Colon (tissue), 2 donors: ENCODE measurements around the gene IKBKE.

Experiments
- FAIRE-seq: peaks from 2 replicates; lab custom pipeline; 2012; peaks lifted over from hg19 to GRCh38; lab: Jason Lieb, UNC
- donor health status: control.
- donor health status: control.

The IKBKE gene

DNA sequence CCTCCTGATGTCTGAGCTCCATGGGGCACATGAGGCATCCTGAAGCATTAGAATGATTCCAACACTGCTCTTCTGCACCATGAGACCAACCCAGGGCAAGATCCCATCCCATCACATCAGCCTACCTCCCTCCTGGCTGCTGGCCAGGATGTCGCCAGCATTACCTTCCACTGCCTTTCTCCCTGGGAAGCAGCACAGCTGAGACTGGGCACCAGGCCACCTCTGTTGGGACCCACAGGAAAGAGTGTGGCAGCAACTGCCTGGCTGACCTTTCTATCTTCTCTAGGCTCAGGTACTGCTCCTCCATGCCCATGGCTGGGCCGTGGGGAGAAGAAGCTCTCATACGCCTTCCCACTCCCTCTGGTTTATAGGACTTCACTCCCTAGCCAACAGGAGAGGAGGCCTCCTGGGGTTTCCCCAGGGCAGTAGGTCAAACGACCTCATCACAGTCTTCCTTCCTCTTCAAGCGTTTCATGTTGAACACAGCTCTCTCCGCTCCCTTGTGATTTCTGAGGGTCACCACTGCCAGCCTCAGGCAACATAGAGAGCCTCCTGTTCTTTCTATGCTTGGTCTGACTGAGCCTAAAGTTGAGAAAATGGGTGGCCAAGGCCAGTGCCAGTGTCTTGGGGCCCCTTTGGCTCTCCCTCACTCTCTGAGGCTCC, 26.0 kb downstream of the IKBKE start:
- FAIRE-seq: no peak

DNA sequence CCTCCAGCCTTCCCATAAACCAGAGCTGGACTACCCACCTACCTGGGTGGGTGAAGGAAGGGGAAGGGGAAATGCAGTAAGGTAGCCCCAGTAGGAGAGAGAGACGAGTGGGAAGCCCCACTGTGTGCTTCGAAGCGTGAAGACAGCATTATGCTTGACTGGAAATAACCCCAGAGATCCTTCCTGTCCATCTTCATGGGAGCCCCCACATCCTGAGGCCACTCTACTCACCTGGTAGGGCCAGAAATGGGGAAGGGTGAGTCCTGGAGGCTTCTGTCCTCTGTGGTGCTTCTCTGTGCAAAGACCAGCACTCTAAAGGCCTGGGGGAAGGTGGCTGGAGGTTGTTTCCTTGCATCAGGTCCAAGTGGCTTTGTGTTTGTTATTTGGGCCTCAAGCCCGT, 27.1 kb downstream of the IKBKE start:
- FAIRE-seq: no peak

DNA sequence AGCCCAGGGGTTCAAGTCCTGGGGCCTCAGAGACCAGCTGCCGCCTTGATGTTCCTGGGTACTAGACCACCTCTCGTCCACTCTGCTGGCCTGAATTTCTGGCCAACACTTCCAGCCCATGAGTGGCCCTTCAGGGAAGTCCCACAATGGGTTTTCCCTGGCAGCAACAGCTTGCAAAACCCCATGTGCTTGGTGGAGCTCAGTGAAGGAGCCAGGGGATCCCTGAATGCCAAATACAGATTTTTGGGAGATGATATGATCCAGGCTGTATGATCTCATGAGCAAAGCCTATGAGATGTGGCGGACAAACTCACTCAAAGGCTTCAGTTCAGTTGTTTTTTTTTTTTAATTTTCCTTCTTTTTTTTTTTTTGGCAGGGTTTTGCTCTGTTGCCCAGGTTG, 27.5 kb downstream of the IKBKE start:
- FAIRE-seq: no peak

DNA sequence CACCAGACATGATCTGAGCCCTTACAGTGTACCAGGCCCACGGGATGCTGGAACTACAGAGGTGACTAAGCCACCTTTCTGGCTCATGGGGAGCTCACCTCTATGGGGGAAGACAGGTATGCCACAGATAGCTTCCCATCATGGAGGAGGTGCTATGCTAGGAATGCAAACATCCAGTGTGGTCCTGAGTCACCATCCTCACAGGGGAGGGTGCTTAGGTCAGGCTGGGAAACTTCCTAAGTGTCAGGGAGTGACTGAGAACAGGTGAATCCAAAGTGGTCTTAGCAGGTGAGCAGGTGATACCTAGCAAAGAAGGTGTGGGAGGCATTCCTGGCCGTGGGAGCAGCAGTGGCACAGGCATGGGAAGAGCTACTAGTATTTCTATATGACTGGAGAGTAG, 28.4 kb downstream of the IKBKE start:
- FAIRE-seq: no peak

DNA sequence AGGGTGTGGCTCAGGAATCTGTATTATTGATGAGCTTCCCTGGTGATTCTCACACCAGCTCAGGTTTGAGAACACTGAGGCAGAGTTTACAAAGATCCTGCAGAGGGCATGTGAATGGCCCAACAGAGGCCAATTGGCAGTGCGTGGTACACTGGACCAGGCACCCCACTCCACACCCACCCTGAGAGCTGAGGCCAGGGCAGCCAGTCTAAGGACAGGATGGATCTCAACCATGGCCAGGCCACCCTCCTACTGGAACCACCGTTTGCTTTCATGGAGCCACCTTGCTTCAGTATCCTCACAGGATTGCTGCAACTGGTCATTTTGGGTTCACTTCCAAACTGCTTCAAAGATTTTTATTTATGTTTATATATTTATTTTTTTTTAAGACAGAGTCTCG, 29.8 kb downstream of the IKBKE start:
- no peak for FAIRE-seq

DNA sequence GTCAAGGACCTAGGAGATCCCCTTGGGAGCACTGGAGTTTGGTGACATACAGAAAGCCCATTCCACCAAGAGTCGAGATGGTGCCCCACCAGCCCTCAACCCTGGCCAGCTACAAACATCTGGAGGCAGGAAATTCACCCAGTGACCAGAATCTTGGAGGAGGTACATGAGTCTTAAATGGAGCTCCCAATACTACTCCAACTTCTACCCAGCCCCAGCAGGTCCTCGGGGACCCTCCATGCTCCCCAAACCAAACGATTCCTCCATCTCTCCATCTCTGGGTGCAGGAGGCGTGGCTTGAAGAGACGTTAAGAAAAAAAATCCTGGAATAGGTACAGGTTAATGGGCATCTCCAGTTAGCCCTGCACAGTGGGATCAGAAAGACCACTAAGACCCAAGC, 31.6 kb downstream of the IKBKE start:
- no peak for FAIRE-seq

DNA sequence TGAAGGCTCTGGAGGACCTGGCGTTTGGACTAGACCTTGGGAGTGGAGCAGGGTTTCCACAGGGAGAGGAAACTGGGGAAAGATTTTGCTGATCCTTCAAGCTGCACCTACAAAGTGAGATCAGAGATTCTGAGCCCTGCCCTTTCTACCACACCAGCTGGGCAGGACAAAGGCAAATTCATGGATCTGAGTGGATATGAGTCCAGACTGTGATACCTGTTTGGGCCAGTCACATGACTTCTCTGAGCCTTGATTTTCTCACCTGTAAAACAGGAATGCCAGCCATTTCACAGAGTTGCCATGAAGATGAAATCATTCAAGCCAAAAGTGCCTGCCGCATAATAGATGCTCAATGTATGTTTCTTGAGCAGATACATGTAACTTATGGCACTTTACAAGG, 32.1 kb downstream of the IKBKE start:
- no peak for FAIRE-seq

DNA sequence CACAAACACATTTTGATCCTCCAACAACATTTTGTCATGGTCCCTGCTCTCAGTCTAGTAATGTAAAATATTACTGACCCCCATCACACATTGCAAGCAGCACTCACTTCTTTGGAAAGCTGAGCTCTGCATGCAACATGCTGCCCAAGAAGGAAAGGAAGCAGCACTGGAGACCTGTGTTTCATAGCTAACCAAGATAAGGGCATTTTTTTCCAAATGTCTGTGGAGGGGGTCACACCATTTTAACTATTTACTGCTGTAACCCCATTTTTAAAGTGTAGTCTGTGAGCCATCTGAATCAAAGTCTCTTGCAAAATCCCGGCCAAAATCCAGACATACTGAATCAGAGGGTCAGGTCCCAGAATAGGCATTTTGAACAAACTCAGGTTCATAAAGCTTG, 32.5 kb downstream of the IKBKE start:
- no peak for FAIRE-seq

DNA sequence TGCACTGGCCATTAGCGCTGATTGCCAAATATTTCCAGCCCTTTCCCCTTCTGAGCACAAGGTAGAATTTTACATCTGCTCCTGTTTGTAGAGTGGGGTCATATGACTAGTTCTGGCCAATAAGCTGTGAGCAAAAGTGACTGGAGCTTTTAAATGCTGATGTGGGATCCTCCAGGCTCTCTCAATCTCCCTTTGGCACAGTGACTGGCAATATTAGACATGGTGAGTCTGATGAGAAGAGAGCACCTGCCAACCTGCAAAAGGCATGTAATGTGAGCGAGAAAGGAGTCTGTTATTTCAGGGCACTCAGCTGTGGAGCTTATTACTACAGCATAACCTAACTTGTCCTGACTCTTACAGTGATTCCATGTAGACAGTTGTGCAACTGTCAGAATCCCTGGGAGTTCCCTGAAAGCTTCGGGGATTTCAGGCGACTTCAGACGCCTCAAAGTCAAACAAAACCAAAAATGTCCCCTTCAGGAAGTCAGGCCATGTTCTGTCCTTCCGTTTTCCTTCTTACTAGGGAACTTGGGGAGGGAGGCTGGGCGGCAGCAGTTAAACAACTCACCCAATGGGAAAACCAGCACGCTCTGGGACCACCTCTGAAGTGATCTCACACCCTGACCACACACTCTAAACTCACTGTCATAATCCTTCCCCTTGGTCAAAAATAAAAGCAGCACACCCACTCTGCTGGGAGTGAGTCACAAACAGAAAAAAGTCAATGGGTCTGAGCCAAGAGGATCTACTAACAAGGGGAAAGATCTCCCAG, 33.5 kb downstream of the IKBKE start:
- FAIRE-seq: no peak

DNA sequence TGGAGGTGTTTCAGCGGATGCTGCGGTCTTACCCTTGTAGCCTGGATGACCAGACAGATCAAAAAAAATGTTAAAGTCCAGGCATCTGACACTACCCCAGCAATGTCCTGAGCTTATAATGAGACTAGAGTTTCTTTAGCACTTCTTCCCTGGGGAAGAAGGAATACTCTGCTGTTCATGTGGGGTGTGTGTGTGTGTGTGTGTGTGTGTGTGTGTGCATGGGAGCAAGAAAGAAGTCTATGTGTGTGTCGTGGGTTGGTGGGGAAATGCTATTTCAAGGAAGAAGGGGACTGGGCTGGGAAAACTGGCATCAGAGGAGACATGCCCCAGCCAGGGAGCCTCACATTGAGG, 34.1 kb downstream of the IKBKE start:
- FAIRE-seq: no peak

DNA sequence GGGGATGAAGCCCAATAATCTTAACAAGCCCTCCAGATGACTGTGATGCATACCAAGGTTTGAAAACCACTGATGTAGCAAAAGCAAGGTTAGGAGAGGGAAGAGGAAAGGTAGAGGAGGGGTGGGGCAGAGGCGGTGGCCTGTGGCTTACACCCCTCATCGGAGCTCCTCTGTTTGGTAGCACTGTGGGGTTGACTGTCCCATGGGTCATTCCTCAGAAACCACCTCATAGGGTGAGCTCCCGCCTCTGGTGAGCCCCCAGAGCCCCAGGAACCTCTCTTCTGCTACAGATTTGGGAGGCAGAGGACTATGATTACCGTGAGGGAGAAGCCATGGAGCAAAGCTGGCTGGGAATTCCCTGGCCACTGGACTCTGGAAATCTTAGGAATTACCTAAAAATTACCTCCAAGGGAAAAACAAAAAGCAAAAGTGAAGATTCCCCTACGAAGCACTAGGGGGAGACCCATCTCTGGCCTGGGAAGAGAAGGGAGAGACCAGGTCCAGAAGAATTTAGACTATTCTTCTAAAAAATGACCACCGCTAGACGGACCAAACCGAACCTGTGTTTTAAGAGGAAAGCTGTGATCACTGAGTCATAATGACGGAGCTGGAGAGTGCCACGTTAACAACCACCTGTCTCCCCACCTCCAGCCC, 35.6 kb downstream of the IKBKE start:
- no peak for FAIRE-seq

DNA sequence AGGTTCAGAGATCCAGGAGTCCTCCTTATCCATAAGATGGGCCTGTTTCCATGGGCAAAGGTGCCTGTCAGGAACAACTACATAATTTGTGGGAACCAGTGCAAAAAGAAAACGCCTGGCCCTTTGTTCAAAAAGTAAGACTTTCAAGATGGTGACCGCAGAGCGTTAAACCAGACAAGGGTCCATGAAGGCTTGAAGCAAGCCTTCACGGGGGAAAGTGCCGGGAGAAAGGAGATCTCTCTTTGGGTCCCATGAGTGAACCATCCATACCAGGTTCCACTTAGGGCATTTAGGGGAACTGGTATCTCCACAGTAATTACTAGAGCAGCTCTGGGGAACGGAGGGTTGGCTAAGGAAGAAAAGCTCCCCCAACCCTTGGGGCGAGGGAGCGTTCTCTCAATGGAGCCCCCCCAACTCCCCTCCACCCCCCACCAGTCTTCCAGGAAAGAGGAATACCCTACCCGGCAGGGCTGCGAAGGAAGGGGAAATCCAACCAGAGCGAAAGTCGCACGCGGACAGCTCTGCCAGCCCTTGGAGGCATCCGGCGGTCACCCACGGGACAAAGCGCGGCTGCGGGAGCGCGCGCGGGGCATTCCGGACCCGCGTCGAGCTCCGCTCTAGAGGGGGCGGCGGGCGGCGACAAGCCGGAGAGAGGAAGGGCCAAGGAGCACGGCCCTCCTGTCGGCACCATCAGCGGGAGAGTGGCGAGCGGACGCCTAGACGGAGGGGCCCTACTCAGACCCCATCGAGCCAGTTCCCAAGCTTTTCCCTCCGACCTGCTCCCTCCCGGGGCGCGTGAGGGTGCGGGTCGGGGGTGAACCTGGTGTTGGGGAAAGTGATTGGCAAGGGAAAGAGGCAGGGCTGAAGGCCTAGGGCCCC, 36.4 kb downstream of the IKBKE start:
- FAIRE-seq: no peak

DNA sequence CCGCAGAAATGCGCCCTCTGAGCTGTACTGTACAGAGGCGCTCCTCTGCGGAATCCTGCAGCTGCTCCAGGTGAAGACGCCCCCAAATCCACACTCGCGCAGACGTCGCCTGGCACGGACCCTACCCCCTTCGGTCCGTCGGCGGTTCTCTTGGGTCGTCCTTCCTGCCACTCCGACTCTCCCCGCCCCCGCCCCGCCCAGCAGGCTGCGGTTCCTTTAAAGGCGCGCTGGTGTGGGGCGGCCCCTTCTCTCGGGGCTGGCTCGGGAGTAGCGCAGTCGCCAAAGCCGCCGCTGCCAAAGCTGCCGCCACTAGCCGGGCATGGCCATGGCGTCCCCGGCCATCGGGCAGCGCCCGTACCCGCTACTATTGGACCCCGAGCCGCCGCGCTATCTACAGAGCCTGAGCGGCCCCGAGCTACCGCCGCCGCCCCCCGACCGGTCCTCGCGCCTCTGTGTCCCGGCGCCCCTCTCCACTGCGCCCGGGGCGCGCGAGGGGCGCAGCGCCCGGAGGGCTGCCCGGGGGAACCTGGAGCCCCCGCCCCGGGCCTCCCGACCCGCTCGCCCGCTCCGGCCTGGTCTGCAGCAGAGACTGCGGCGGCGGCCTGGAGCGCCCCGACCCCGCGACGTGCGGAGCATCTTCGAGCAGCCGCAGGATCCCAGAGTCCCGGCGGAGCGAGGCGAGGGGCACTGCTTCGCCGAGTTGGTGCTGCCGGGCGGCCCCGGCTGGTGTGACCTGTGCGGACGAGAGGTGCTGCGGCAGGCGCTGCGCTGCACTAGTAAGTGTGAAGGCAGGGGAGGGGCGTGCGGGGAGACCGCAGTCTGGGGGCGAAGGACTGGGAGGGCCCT, 37.2 kb downstream of the IKBKE start, which contains the start of gene RASSF5:
TSS of gene RASSF5 (plus strand) at position 248 of the 846 bp plus-strand sequence. CDS start at position 320, 72 bp downstream.
- FAIRE-seq: no peak

DNA sequence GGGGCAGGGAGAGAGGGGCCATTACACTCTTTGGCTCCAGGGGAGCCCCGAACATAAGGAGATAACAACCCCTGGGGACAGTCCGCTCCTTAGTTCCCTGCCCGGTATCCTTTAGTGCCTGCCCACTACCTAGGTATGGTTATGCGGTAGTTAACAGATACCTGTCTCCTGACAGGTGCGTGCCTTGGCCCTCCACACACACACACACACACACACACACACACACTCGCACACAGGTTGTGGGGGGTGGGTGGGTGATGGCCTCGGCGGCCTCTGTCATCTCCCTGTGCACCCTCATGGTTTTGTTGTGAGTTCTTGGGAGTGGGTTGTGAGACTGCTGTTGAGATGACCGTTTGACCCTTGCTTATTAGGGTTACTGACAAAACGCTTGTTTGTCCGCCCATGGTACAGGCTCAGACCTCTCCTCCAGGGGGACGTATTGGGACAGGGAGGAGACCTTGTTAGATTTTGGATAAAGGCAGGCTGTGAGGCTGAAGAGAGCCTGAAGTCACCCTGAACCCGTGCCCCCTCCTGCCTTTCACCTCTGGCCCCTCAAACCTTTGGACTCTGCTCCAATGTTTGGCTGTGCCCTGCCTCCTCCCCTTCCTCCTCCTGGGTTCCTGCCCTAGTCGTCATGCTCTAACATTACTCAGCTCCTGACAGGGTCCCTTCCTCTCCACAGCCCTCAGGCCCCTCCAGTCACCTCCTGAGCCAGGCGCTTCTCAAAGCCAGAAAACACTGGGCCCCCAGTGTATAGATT, 38.0 kb downstream of the IKBKE start:
- no peak for FAIRE-seq

DNA sequence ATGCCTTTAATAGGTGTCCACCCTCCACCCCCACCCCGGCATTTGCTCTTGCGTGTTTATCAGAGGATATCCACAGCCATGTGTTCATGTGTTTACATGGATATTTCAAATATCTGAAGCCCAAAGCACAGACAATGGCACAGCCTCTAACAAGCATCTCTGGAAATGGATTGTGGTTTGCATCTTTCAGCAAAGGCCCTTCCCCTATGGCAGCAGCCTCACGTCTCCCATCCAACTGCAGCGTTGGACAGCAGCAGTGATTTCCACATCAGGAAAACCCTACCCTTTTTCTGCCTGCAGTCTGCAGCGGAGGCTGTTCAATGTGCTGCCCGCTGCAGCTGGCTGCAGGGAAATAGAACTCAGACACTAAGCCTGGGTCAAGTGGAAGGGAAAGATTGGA, 38.7 kb downstream of the IKBKE start:
- no peak for FAIRE-seq

DNA sequence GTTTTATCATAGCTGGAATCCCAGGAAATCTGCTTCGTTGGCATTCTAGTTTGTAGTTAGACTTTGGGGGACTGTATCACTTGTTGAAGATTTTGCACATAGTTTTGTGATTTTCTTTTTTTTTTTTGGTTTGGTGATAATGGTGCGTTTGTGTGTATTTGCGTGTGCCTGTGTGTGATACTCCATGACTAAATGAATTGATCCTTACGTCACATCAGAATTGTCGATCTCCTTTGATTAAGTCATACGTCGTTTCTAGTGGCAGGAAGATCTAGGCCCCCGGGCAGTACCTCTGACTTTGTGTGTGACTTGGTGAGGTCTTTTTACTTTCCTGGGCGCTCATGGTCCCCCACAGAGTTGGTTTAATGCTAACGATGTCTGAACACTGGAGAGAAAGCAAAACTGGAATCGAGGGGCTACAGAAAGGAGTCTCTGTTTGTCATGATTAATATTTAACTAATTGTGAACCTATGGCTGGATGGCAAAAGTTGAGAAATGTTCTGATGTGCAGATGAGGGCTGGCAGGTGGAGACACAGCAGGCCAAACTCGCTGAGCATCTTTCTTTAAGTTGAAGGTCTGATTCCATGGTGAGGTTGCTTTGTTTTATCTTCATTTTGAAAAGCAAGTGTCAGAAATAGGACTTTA, 39.5 kb downstream of the IKBKE start:
- no peak for FAIRE-seq

DNA sequence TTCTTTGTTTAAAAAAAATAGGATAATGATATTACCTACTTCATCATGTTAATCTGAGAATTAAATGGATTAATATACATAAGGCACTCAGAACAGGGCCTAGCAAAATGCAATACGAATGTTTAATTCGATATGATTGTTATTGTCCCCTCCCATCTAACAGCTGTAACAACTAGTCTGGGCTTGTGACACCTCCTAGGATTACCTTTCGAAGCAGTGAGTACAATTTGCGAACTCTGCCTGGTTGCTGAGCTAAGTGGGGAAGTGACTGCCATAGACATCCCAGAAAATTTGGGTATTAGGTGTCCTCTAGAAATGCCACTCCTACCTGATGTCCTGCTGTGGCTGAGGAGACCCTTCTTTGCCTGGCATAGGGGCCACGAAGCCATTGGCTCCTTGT, 40.1 kb downstream of the IKBKE start:
- FAIRE-seq: no peak

DNA sequence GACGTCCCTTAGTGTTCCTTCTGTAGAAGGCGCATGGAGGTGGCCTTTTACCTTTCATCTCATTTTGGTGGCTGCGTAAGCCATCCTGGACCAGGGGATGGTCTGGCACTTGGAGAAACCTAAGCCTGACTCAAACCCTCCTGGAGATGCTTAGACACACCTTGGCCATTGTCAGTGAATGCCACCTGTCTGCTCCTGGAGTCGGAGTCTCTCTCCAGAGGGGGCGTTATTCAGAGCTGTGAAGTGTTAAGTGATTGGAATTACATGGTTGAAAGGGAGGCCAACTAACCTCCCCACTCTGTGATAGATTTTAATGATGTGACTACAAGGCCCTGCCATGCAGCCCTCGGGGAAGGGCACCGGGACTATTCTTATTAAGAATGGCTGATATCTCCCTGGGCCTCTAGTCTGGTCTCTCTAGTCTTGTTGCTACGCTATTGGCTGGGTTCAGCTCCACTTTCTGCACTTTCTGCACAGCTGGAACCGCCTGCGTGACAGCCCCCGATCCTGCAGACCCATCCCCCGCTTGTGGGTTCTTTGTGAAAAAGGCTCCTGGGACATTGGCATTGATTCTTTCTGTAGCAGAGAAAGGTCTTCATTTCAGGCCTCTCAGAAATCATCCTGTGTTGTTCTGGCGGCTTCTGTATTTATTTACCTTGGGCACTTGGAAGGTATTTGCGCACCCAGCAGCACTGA, 41.2 kb downstream of the IKBKE start:
- no peak for FAIRE-seq

DNA sequence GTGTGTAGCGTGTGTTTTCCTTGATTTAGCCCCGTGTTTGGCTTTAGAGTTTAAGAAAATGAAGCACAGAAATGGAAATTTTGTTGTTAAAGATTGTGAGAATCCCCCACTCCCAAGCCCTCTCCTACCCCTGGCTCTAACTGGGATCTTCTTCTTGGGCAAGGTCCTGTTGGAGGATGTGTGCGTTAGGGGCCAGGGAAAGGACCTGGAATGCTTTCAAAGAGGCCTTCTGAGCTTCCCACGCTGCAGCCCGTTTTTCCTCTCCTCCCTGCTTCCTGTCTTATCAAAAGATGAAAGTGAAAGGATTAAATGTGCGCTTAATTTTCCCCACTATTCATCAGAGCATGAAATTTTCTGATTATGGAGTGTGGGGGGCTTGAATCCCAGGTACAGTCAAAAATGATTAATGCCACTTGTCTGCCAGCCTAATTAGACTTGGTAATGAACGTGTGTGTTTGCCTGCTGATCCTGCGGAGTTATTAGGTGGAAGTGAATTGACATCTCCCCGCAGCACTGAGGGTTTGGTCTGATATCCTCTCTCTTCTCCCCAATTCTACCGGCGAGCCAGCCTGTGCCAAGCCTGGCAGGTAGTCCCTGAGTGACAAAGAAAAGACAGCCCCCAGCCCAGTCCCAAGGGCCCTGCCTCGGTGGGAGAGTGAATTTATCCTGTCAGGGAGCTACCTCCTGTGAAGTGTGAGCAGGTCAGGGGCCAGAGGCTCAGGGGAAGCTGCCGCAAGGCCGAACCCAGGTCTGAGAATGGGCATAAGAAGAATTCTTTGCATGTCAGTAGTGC, 42.0 kb downstream of the IKBKE start:
- no peak for FAIRE-seq
